PFSK-1 (cell line): Measurements from ENCODE around the gene CHRM1.

Experiments used
- FOXP2 ChIP-seq: optimal IDR thresholded peaks from 2 replicates; pipeline ENCODE3; 2011; ENCODE audit warnings: borderline replicate concordance, control low read depth, inconsistent platforms; ENCODE audit not compliant: insufficient read depth; ENCODE audit errors: extremely low read length, extremely low read depth
- POLR2AphosphoS5 ChIP-seq: IDR thresholded peaks from 2 replicates; pipeline ENCODE4 v1.6.1; 2012; ENCODE audit warnings: low read depth, mild to moderate bottlenecking, control low read depth, low read length, moderate library complexity
- SIN3A ChIP-seq: IDR thresholded peaks from 2 replicates; pipeline ENCODE4 v1.6.1; 2012; ENCODE audit warnings: mild to moderate bottlenecking, low read length, moderate library complexity, borderline replicate concordance; ENCODE audit not compliant: insufficient read depth
- TAF1 ChIP-seq: IDR thresholded peaks from 2 replicates; pipeline ENCODE4 v1.6.1; 2012; ENCODE audit warnings: low read length, control low read depth, borderline replicate concordance; ENCODE audit not compliant: insufficient read depth
- TF ChIP-seq, protein P1 (sequence below), 2 experiments: IDR thresholded peaks; 2 replicates each; pipeline versions ENCODE4 v1.6.1 to v1.8.0; 2011 to 2012; ENCODE audit warnings: low read depth in 2 of 2, low read length in 2 of 2, control low read depth in 1 of 2, inconsistent platforms in 1 of 2, mild to moderate bottlenecking in 1 of 2, moderate library complexity in 1 of 2; ENCODE audit not compliant: insufficient read depth in 1 of 2

Gene CHRM1

GRCh38 chr11:62930666-62931065, 9.5 kb upstream of the CHRM1 start:
- TF ChIP-seq FOXP2 (no peak), TAF1 (no peak), POLR2AphosphoS5 (no peak), SIN3A (no peak)
- TF ChIP-seq, protein P1, sequence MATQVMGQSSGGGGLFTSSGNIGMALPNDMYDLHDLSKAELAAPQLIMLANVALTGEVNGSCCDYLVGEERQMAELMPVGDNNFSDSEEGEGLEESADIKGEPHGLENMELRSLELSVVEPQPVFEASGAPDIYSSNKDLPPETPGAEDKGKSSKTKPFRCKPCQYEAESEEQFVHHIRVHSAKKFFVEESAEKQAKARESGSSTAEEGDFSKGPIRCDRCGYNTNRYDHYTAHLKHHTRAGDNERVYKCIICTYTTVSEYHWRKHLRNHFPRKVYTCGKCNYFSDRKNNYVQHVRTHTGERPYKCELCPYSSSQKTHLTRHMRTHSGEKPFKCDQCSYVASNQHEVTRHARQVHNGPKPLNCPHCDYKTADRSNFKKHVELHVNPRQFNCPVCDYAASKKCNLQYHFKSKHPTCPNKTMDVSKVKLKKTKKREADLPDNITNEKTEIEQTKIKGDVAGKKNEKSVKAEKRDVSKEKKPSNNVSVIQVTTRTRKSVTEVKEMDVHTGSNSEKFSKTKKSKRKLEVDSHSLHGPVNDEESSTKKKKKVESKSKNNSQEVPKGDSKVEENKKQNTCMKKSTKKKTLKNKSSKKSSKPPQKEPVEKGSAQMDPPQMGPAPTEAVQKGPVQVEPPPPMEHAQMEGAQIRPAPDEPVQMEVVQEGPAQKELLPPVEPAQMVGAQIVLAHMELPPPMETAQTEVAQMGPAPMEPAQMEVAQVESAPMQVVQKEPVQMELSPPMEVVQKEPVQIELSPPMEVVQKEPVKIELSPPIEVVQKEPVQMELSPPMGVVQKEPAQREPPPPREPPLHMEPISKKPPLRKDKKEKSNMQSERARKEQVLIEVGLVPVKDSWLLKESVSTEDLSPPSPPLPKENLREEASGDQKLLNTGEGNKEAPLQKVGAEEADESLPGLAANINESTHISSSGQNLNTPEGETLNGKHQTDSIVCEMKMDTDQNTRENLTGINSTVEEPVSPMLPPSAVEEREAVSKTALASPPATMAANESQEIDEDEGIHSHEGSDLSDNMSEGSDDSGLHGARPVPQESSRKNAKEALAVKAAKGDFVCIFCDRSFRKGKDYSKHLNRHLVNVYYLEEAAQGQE (IDR thresholded peaks at IDR 0.05; ENCODE audit: insufficient read depth in 1 of 2, low read depth in 2 of 2, low read length in 2 of 2), result no peak

- no peak for TF ChIP-seq TAF1
- TF ChIP-seq FOXP2, result no peak
- TF ChIP-seq, protein P1 (IDR thresholded peaks at IDR 0.05; ENCODE audit: insufficient read depth in 1 of 2, low read depth in 2 of 2, low read length in 2 of 2), result no peak
- no peak for TF ChIP-seq POLR2AphosphoS5
- no peak for TF ChIP-seq SIN3A
Measured at GRCh38 chr11:62930157-62930556, 9.0 kb upstream of the CHRM1 start.

DNA sequence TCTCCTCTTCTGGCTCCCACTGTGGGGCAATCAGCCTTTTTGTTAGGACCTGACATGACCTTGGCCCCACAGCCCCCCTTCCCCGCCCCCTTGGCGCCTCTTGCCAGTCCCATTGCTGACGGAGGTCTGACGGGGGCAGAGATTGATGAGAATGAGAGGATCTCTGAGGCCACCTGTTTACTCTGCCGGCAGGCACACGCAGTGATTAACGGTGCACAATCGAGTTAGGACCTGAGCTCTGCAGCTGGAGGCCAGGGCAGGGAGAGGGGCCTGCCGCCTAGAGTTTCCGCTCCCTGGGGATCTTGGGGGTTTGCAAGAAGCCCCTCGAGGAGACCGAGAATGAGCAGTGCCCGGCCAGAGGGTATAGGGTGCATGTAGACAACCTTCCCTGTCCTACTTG, 6.8 kb upstream of the CHRM1 start:
- TF ChIP-seq TAF1, result no peak

DNA sequence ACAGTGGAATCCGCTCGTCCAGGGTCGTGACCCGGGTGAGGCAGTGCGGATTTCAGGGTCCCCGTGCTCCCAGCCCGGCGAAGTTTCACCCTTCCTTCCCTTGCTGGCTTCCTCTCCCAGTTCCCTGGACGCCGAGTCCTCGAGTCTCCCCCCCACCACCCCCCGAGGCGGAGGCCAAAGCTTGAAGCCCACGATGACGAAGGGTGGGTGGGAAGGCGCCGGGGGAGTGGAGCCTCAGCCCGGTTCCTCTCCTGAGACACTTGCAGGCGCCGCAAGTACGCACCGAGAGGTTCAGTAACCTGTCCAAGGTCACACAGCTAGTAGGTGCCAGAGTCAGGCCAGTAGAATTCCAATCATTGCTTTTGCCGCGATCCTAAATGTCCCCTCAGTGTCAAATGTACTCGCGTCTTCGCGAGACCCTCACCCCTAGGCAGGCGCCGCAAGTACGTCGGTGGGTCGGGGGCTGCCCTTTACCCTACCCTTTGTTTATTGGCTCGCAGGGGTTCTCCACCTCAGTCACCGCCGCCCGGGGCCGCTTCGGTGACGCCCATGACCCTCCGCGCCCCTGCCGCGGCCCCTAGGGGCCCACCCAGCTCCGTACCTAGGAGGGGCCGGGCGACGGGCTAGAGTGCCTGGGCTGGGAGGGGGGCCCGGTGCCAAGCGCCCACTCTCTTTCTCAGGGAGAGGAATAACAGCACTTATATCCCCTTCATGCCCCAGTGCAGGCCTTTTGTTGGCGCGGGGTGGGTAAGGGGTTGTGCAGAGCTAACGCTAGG, 5.7 kb upstream of the CHRM1 start:
- TF ChIP-seq, protein P1 (IDR thresholded peaks at IDR 0.05; ENCODE audit: insufficient read depth in 1 of 2, low read depth in 2 of 2, low read length in 2 of 2), result no peak
- TF ChIP-seq TAF1 (no peak), SIN3A (no peak), POLR2AphosphoS5 (no peak), FOXP2 (no peak)

GRCh38 chr11:62925745-62926679, 4.8 kb upstream of the CHRM1 start:
- no peak for TF ChIP-seq FOXP2
- TF ChIP-seq TAF1, result no peak
- no peak for TF ChIP-seq POLR2AphosphoS5
- TF ChIP-seq, protein P1 (IDR thresholded peaks at IDR 0.05; ENCODE audit: insufficient read depth in 1 of 2, low read depth in 2 of 2, low read length in 2 of 2), result no peak
- TF ChIP-seq SIN3A, result no peak
